Activated B cell treated with CpG ODN at 0.5 μM for 24 hours (primary cell): ENCODE measurements around the gene COL23A1. TPM values are rescaled to one million over a fixed set of nuclear protein-coding genes. Genes with fewer than 3 reads are reported as not detected.
"Not testable (repeated sequence)": the region's sequence is repeated elsewhere in the genome, so short reads cannot be mapped to it uniquely, and the experiment has no call there.

Source experiments
- ATAC-seq: fragments of 200-7000 bp; cut with Tn5 transposase; one replicate; pipeline ENCODE4 v1.10.0; 2021; ENCODE audit warnings: low read depth, mild to moderate bottlenecking, moderate library complexity
- CTCF ChIA-PET: fragments of 350-600 bp; sonication (Branson Sonifier 250); formaldehyde crosslinking; loops from one replicate; lab custom pipeline; 2021; ENCODE audit warnings: antibody characterized with exemption; lab: Charles Lee
- POLR2A ChIA-PET: fragments of 350-600 bp; sonication (Branson Sonifier 250); formaldehyde crosslinking; loops from one replicate; lab custom pipeline; 2021; ENCODE audit warnings: antibody characterized with exemption; lab: Charles Lee
- DNase-seq: peaks from one replicate; pipeline ENCODE4 v3.0.0; 2022
- H3K27ac Mint-ChIP-seq: one replicate; pipeline ENCODE4 v1.8.0; 2020; ENCODE audit warnings: mixed read lengths
- H3K27me3 Mint-ChIP-seq: one replicate; pipeline ENCODE4 v1.8.0; 2021; ENCODE audit warnings: mixed read lengths
- H3K36me3 Mint-ChIP-seq: one replicate; pipeline ENCODE4 v1.8.0; 2021; ENCODE audit warnings: low read depth, mixed read lengths
- H3K4me1 Mint-ChIP-seq: one replicate; pipeline ENCODE4 v1.8.0; 2021; ENCODE audit warnings: mixed read lengths
- H3K4me3 Mint-ChIP-seq: one replicate; pipeline ENCODE4 v1.8.0; 2020; ENCODE audit warnings: mild to moderate bottlenecking, mixed read lengths
- H3K9me3 Mint-ChIP-seq: one replicate; pipeline ENCODE4 v1.8.0; 2020; ENCODE audit warnings: mixed read lengths
- intact Hi-C: fragments of 100-400 bp; cut with micrococcal nuclease; formaldehyde crosslinking; loops from one replicate; pipeline ENCODE4 v1.15.1; 2024
- total RNA-seq: library from RNA; stranded (reverse); gene quantifications from 2 replicates; pipeline ENCODE4 v1.2.3, GENCODE V29; 2022
- TF ChIP-seq, protein P1 (sequence below): fragments of 200-600 bp; IDR thresholded peaks from one replicate; pipeline ENCODE4 v1.8.0; 2022; ENCODE audit warnings: antibody characterized with exemption, mild to moderate bottlenecking

COL23A1 gene
- total RNA-seq, 1 donor from 2014 or later = not detected

DNA sequence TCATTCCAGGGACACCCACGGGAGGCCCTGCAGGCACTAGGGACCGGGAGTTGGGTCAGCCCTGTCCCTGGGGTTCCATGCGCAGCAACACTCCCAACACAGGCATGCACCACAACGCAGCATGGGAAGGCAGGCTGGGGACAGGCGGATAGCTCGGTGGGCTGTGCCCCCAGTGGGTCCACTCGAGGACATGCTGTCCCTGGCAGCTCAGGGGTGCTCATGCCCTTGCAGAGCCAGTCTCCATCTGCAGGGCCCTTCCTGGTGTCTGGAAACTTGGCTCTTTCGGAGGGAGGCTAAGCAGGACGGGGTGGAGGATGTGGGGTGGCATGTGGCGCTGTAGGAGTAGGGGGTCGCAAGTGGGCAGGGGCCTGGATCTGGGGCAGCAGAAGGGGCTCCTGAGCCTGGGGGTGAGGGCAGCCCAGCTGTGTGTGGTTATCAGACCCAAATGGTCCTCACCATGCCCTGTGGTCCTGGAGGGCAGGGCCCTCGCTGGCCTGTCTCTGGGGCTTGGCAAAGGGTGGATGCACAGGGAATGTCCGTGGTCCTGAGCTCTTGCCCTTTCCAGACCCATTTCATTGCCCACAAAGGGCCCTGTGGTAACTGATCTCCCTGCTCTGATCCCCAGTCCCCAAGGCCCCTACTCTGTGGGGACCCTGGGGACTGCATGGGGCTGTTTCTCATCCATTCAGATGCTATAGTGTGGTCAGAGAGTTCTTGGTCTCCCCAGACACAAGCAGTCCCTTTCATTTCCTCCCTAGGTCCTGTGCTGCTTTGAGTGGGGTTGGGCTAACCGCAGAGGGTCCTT, 267.3 kb downstream of the COL23A1 start:
- Mint-ChIP-seq H3K9me3 (no peaks in the 10 kb centered on the region), H3K27ac (peak overlapping the region; percentile 53), H3K4me3 (peak overlapping the region; percentile 41), H3K4me1 (peaks cover 20% of the 10 kb centered on the region), H3K27me3 (peaks cover 9% of the 10 kb centered on the region), H3K36me3 (no peaks in the 10 kb centered on the region)
- CTCF ChIA-PET = no interaction called here
- TF ChIP-seq, protein P1, sequence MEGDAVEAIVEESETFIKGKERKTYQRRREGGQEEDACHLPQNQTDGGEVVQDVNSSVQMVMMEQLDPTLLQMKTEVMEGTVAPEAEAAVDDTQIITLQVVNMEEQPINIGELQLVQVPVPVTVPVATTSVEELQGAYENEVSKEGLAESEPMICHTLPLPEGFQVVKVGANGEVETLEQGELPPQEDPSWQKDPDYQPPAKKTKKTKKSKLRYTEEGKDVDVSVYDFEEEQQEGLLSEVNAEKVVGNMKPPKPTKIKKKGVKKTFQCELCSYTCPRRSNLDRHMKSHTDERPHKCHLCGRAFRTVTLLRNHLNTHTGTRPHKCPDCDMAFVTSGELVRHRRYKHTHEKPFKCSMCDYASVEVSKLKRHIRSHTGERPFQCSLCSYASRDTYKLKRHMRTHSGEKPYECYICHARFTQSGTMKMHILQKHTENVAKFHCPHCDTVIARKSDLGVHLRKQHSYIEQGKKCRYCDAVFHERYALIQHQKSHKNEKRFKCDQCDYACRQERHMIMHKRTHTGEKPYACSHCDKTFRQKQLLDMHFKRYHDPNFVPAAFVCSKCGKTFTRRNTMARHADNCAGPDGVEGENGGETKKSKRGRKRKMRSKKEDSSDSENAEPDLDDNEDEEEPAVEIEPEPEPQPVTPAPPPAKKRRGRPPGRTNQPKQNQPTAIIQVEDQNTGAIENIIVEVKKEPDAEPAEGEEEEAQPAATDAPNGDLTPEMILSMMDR = no peak
- POLR2A ChIA-PET = no interaction called here
- ATAC-seq (no peak), DNase-seq (no peak)
- intact Hi-C loops = no loop called here

DNA sequence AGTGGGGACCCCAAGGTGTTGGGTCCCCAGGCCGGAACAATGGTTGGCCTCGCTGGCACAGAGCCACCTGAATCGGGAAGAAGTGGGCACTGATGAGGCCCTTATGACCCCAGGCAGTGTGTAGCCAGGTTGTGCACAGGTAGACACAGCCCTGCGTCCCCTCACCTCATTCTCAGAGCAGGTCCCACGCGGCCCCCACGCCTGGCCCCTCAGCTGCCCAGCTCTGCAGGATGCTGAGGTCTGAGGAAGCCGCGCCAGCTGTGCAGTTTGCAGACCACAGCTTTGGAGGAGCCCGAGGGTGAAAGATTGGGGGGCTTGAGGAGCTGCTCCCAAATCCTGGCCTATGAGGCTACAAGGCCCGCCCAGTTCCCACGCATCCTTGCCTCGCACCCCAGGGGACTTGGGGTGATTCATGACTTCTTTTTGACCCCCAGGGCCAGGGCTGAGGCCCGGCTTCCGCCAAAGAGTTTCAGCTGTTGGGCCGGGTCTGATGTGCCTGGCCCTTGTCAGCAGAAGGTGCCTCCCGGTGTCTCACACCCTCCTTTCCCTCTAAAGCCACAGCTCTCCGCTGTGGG, 269.8 kb downstream of the COL23A1 start:
- peaks cover 20% of the 10 kb centered on the region for H3K4me1 Mint-ChIP-seq
- no peaks in the 10 kb centered on the region for H3K36me3 Mint-ChIP-seq
- ChIA-PET POLR2A (no interaction called here), CTCF (no interaction called here)
- peaks cover 2% of the 10 kb centered on the region for H3K9me3 Mint-ChIP-seq
- ATAC-seq = no peak
- DNase-seq = no peak
- intact Hi-C loops = no loop called here
- TF ChIP-seq, protein P1 = no peak
- H3K27me3 Mint-ChIP-seq = peaks cover 8% of the 10 kb centered on the region
- H3K27ac Mint-ChIP-seq = no peak overlapping the region
- no peak overlapping the region for H3K4me3 Mint-ChIP-seq

DNA sequence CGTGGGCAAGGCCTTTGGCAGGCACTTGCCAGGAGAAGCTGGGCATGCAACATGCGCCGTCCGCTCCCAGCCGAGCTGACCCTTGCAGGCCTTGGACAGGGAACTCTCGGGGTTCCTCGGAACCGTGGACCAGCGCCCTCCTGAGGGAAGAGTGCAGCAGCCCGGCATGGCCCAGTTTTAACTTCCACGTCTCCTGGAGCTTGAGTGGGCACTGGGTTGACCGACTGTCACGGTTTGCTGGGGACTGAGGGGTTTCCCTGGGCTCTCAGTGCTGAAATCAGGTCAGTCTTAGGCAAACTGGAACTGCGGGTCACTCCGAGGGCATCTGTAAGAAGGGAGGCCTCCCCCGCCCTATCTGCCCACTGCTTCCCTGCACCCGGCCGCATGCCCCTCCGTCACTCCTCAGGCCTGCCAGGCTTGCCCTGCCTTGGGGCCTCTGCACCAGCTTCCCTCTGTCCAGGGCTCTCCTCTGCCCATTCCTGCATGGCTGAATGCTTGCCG, 270.6 kb downstream of the COL23A1 start:
- DNase-seq (no peak), ATAC-seq (no peak)

DNA sequence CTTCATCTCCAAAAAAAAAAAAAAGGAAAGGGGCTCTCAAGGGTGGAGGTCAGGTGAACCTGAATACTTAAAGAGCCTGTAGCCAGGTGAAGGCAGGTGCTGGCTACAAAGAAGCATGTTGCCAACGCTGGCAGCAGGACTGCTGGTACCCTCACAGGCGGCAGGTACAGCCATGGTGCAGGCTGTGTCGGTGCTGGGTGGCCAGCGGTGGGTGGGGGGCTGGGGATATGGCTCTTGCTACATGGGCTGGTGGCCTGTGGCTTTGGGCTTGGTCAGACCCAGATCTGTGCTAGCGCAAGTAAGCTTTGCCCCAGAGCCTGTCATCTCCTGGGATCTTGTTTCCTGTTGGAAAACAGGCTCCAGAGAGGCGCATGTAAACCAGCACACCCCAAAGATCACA, 271.3 kb downstream of the COL23A1 start:
- TF ChIP-seq, protein P1 = no peak
- ChIA-PET CTCF (no interaction called here), POLR2A (no interaction called here)
- no peak for ATAC-seq
- peaks cover 6% of the 10 kb centered on the region for H3K4me1 Mint-ChIP-seq
- peaks cover 2% of the 10 kb centered on the region for H3K9me3 Mint-ChIP-seq
- no peak overlapping the region for H3K4me3 Mint-ChIP-seq
- no peak overlapping the region for H3K27ac Mint-ChIP-seq
- intact Hi-C loops = no loop called here
- peaks cover 3% of the 10 kb centered on the region for H3K27me3 Mint-ChIP-seq
- H3K36me3 Mint-ChIP-seq = no peaks in the 10 kb centered on the region
- DNase-seq = no peak

More for the DNA sequence above, 270.6 kb downstream of the COL23A1 start:
- H3K4me1 Mint-ChIP-seq = peaks cover 13% of the 10 kb centered on the region
- no peak overlapping the region for H3K4me3 Mint-ChIP-seq
- peaks cover 3% of the 10 kb centered on the region for H3K27me3 Mint-ChIP-seq
- intact Hi-C loops = no loop called here
- POLR2A ChIA-PET = no interaction called here
- peaks cover 2% of the 10 kb centered on the region for H3K9me3 Mint-ChIP-seq
- CTCF ChIA-PET = no interaction called here
- TF ChIP-seq, protein P1 = no peak
- no peak overlapping the region for H3K27ac Mint-ChIP-seq
- H3K36me3 Mint-ChIP-seq = no peaks in the 10 kb centered on the region

DNA sequence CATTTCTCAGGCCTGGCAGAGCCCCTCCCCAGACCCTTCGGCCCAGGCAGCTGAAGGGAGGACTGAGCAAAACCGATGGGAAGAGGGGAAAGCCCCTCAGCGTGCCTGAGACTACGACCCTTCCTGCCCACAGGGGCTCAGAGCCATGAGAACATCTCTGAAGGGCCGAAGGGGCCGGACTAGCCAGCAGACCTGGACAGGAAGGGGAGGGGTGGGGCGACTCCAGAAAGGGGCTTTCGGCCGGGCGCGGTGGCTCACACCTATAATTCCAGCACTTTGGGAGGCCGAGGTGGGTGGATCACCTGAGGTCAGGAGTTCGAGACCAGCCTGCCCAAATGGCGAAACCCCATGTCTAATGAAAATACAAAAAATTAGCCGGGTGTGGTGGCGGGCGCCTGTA, 271.8 kb downstream of the COL23A1 start:
- no peak for DNase-seq
- no peak for ATAC-seq
- no peak overlapping the region for H3K27ac Mint-ChIP-seq
- intact Hi-C loops = no loop called here
- H3K27me3 Mint-ChIP-seq = peaks cover 5% of the 10 kb centered on the region
- ChIA-PET POLR2A (no interaction called here), CTCF (no interaction called here)
- H3K36me3 Mint-ChIP-seq = no peaks in the 10 kb centered on the region
- peaks cover 2% of the 10 kb centered on the region for H3K9me3 Mint-ChIP-seq
- no peak overlapping the region for H3K4me3 Mint-ChIP-seq
- TF ChIP-seq, protein P1 = no peak
- peaks cover 3% of the 10 kb centered on the region for H3K4me1 Mint-ChIP-seq

DNA sequence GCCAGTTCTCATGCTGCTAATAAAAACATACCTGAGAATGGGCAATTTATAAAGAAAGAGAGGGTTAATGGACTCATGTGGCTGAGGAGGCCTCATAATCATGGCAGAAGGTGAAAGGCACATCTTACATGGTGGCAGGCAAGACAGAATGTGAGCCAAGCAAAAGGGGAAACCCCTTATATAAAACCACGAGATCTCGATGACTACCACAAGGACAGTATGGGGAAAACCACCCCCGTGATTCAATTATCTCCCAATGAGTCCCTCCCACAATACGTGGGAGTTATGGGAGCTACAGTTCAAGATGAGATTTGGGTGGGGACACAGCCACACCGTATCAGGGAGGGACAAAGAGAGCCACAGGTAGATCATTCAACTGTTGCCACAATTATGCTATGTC, 272.5 kb downstream of the COL23A1 start:
- POLR2A ChIA-PET, H3K27ac Mint-ChIP-seq, H3K9me3 Mint-ChIP-seq, DNase-seq, H3K27me3 Mint-ChIP-seq, ATAC-seq, H3K4me3 Mint-ChIP-seq, intact Hi-C loops, H3K4me1 Mint-ChIP-seq, CTCF ChIA-PET, H3K36me3 Mint-ChIP-seq: not testable (repeated sequence)
